ENCODE results near the gene YEATS4. TPM values are rescaled to one million over a fixed set of nuclear protein-coding genes. Genes with fewer than 3 reads are reported as not detected.

Gene YEATS4
- total RNA-seq, 2 donors from 2014 or later: 16.4 to 18.2 TPM

GRCh38 chr12:69350777-69351176, 8.8 kb upstream of the YEATS4 start:
- intact Hi-C loops (cut with DNase I): loop anchor here (10.0 kb wide), 1 partner anchor 56 kb away; no protein-coding TSS in a partner anchor
- Histone ChIP-seq H3K9me3 (no peaks in the 10 kb centered on the region), H3K4me3 (no peak overlapping the region), H3K9ac (ENCODE audit: low read depth in 2 of 2, low read length in 2 of 2) (no peak overlapping the region), H3K27me3 (no peaks in the 10 kb centered on the region), H3K4me1 (peaks cover 4% of the 10 kb centered on the region), H3K36me3 (no peaks in the 10 kb centered on the region), H3K27ac (no peak overlapping the region)
- TF ChIP-seq CTCF (IDR thresholded peaks at IDR 0.05): no peak
- no peak for DNase-seq

GRCh38 chr12:69351462-69352236, 7.9 kb upstream of the YEATS4 start:
- no peak for DNase-seq
- intact Hi-C loops (cut with DNase I): loop anchor here (10.0 kb wide), 1 partner anchor 57 kb away; no protein-coding TSS in a partner anchor
- Histone ChIP-seq H3K27me3 (no peaks in the 10 kb centered on the region), H3K4me3 (no peak overlapping the region), H3K9ac (ENCODE audit: low read depth in 2 of 2, low read length in 2 of 2) (no peak overlapping the region), H3K27ac (no peak overlapping the region), H3K9me3 (no peaks in the 10 kb centered on the region), H3K4me1 (peaks cover 4% of the 10 kb centered on the region), H3K36me3 (no peaks in the 10 kb centered on the region)
- no peak for TF ChIP-seq CTCF (IDR thresholded peaks at IDR 0.05)

GRCh38 chr12:69352904-69353303, 6.6 kb upstream of the YEATS4 start:
- Histone ChIP-seq H3K4me3 (no peak overlapping the region), H3K4me1 (peaks cover 3% of the 10 kb centered on the region), H3K36me3 (no peaks in the 10 kb centered on the region), H3K27ac (no peak overlapping the region), H3K9me3 (no peaks in the 10 kb centered on the region), H3K9ac (ENCODE audit: low read depth in 2 of 2, low read length in 2 of 2) (no peak overlapping the region), H3K27me3 (no peaks in the 10 kb centered on the region)
- TF ChIP-seq CTCF (IDR thresholded peaks at IDR 0.05): no peak
- intact Hi-C loops (cut with DNase I): loop anchor here (10.0 kb wide), 1 partner anchor 58 kb away; no protein-coding TSS in a partner anchor
- no peak for DNase-seq

- Histone ChIP-seq H3K36me3 (no peaks in the 10 kb centered on the region), H3K4me1 (peaks cover 4% of the 10 kb centered on the region), H3K27me3 (no peaks in the 10 kb centered on the region), H3K4me3 (no peak overlapping the region), H3K9me3 (no peaks in the 10 kb centered on the region), H3K27ac (no peak overlapping the region), H3K9ac (ENCODE audit: low read depth in 2 of 2, low read length in 2 of 2) (no peak overlapping the region)
- intact Hi-C loops (cut with DNase I): loop anchor here (10.0 kb wide), 1 partner anchor 59 kb away; no protein-coding TSS in a partner anchor
- DNase-seq: no peak
- TF ChIP-seq CTCF (IDR thresholded peaks at IDR 0.05): no peak
Observed at GRCh38 chr12:69354172-69354555, 5.4 kb upstream of the YEATS4 start.

GRCh38 chr12:69354556-69355187, 4.9 kb upstream of the YEATS4 start:
- no peak overlapping the region for H3K27ac ChIP-seq
- intact Hi-C loops (cut with DNase I): loop anchor here (10.0 kb wide), 1 partner anchor 60 kb away; no protein-coding TSS in a partner anchor
- no peaks in the 10 kb centered on the region for H3K27me3 ChIP-seq
- H3K9me3 ChIP-seq: no peaks in the 10 kb centered on the region
- no peak overlapping the region for H3K9ac ChIP-seq (ENCODE audit: low read depth in 2 of 2, low read length in 2 of 2)
- peaks cover 4% of the 10 kb centered on the region for H3K4me1 ChIP-seq
- DNase-seq: no peak
- no peak for TF ChIP-seq CTCF (IDR thresholded peaks at IDR 0.05)
- no peaks in the 10 kb centered on the region for H3K36me3 ChIP-seq
- no peak overlapping the region for H3K4me3 ChIP-seq
